Fibroblast of pulmonary artery (primary cell): Measurements from ENCODE around the gene ELOVL6.

ENCODE experiments used
- DNase-seq: peaks from one replicate; pipeline ENCODE4 v3.0.0-alpha.2; 2010; ENCODE audit warnings: low read depth
- H3K4me3 ChIP-seq: replicated peaks from 2 replicates; pipeline ENCODE4 v1.5.1; 2011; ENCODE audit warnings: low read depth, mild to moderate bottlenecking, control low read depth, low read length, moderate library complexity
- TF ChIP-seq, protein P1 (sequence below): IDR thresholded peaks from 2 replicates; pipeline ENCODE4 v1.5.1; 2011; ENCODE audit warnings: mild to moderate bottlenecking, control low read depth, low read length, inconsistent platforms; ENCODE audit errors: missing control alignments

Gene ELOVL6

DNA sequence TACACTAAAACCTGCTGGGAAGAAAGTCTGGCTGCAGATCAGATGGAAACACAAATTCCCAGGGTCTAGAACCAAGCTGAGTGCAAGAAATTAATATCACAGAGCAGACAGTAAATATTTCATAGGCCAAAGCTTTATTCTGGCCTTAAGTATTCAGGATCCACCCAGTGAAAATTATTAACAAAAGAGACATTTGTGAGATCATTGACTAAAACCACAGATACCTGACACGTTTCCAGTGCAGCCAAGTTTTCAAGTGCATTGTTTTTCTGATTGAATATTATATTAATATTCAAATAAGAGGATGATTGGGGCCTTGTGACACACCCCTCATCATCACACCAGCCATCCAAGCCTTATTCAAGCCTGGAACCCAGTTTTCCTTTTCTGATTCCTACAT is 10.3 kb downstream of the ELOVL6 start:
- H3K4me3 ChIP-seq = no peak overlapping the region
- TF ChIP-seq, protein P1, sequence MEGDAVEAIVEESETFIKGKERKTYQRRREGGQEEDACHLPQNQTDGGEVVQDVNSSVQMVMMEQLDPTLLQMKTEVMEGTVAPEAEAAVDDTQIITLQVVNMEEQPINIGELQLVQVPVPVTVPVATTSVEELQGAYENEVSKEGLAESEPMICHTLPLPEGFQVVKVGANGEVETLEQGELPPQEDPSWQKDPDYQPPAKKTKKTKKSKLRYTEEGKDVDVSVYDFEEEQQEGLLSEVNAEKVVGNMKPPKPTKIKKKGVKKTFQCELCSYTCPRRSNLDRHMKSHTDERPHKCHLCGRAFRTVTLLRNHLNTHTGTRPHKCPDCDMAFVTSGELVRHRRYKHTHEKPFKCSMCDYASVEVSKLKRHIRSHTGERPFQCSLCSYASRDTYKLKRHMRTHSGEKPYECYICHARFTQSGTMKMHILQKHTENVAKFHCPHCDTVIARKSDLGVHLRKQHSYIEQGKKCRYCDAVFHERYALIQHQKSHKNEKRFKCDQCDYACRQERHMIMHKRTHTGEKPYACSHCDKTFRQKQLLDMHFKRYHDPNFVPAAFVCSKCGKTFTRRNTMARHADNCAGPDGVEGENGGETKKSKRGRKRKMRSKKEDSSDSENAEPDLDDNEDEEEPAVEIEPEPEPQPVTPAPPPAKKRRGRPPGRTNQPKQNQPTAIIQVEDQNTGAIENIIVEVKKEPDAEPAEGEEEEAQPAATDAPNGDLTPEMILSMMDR = no peak
- DNase-seq = no peak

DNA sequence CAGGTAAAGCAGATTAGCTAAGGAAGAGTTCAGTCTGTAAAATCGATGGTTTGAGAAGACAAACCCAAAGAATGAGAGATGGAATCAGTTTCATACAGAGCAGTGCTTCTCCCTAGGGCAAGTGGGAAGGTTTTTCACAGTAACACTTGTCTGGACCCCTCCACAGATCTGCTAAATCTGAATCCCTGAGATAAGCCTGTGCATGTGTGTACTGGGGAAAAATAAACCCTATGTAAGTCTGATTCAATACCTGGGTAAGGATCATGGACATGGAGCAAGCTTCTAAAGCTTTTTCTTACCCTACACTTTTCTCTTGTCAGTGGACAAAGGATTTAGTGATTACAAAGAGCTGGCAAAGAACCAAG is 13.6 kb downstream of the ELOVL6 start:
- TF ChIP-seq, protein P1 = no peak
- no peak for DNase-seq
- no peak overlapping the region for H3K4me3 ChIP-seq

DNA sequence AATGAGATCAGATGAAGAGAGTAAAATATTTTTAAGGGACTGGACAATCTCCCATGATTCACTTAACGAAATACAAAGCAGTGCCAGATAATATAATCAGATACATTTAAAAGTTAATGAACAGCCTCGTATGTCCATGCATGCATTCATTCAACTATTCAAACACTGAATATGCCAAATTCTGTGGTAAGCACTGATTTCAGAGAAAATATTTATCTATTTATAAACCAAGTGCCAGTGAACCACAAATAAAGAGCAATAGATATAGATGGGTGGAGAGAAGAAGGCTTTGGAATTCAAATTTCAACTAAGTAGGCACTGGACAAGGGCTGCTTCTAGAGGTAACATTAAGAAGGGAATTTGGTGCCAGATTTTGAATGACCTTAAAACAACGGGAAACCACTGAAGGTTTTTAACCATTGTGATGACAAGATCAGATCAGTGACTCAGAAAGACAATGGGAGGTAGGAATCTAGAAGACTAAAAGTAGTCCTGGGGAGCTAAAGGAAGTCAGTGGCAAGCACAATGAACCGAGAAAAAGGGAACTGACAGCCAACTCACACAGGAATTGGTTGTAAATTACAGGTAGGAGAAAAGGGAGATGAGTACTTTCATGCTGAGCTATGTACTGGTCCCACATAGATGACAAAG is 14.2 kb downstream of the ELOVL6 start:
- no peak overlapping the region for H3K4me3 ChIP-seq
- DNase-seq = peak; percentile 49
- TF ChIP-seq, protein P1 = no peak

DNA sequence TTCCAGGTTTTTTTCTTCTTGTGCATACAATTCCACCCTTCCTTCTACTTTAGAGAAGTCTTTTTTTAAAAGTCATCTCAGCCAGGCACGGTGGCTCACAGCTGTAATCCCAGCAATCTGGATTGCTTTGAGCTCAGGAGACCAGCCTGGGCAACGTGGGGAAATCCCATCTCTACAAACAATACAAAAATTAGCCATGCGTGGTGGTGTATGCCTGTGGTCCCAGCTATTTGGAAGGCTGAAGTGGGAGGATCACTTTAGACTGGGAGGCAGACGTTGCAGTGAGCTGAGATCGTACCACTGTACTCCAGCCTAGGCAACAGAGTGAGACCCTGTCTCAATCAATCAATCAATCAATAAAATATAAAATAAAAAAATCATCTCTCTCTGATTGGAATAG is 14.8 kb downstream of the ELOVL6 start:
- no peak overlapping the region for H3K4me3 ChIP-seq
- DNase-seq = no peak
- TF ChIP-seq, protein P1 = no peak

DNA sequence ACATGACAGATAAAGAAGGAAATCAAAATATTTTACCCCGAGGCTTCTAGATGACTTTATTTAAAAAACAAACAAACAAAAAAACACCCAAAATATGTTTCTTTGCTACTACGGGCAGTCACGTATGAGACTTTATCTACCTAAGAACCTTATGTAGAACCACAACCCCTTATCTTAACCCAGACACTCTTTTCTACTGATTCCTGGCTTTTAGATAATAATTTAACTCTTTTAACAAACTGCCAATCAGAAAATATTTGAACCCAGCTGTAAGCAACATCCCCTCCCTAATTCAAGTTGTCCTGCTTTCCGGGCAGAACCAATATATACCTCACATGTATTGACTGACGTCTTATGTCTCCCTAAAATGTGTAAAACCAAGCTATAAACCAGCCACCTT is 15.4 kb downstream of the ELOVL6 start:
- no peak overlapping the region for H3K4me3 ChIP-seq
- no peak for DNase-seq
- TF ChIP-seq, protein P1 = no peak

DNA sequence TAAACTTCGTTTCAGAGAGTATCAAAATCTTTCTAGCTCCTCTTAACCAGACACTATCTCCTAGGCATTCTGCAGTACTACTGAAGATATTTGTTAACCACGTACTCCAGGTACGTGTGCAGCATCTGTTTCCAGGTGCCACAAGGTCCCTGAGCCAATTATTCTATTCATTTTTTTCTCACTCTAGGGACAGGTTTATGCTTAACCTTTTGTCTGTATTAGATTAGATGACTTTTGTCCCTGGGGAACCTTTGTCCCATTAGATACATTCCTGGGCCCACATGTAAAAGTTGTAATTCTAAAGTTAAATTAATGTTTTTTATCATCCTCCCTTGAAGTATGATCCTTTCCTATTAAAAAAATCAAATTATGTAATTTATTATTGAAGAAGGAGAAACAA is 16.5 kb downstream of the ELOVL6 start:
- H3K4me3 ChIP-seq = no peak overlapping the region
- TF ChIP-seq, protein P1 = no peak
- no peak for DNase-seq

DNA sequence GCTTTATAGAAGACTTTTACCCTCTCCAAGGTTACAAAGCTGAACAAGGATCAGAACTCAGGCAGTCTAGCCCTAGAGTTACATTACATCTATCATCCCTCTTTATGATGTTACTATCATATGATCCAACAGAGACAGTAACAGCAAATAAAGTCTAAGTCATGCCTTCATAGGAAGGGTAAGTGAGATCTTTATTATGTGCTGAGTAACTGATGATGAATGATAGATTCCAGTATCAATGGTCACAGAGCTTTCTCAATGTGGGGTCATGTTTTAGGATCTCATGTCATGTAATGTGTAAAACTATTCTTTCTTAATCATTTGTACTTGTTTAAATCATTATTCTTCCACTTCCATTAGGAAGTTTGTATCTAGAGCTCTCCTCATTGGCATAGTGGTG is 22.8 kb downstream of the ELOVL6 start:
- no peak overlapping the region for H3K4me3 ChIP-seq
- DNase-seq = no peak
- TF ChIP-seq, protein P1 = no peak
